H1 (cell line): ENCODE data around the gene ADSS1. TPM values are rescaled to one million over a fixed set of nuclear protein-coding genes. Genes with fewer than 3 reads are reported as not detected.

Experiments used
- NANOG ChIP-seq: IDR thresholded peaks from 2 replicates; pipeline ENCODE4 v1.6.1; 2011; ENCODE audit warnings: low read length, low read depth, mild to moderate bottlenecking, inconsistent platforms; ENCODE audit not compliant: insufficient read depth, poor library complexity, severe bottlenecking
- SP2 ChIP-seq: IDR thresholded peaks from 2 replicates; pipeline ENCODE4 v1.6.1; 2012; ENCODE audit warnings: mild to moderate bottlenecking, low read length, inconsistent platforms
- polyA plus RNA-seq, 7 experiments: library from polyadenylated mRNA; depleted of rRNA in 3 of 7; stranded (reverse) in 5 of 7; unstranded in 2 of 7; fragments of >200 nt in 5 of 7; fragments of 200-250 nt in 2 of 7; gene quantifications; 1 replicate in 5 of 7; 2 replicates in 1 of 7; 4 replicates in 1 of 7; pipeline versions ENCODE4 v1.2.1 to v1.2.3, GENCODE V29; 2011 to 2013; ENCODE audit warnings: missing spikeins in 2 of 7, mixed read lengths in 2 of 7
- total RNA-seq: library from RNA; stranded (reverse); fragmentation: NEBNext Ultra II Directional; extraction: Animal tissue kit (Norgen Biotek cat#: 25700); gene quantifications from 2 replicates; pipeline ENCODE4 v1.2.1, GENCODE V29; 2021

The ADSS1 gene
- total and polyA plus RNA-seq, 2 of the 8 experiments (the other 6 are each of a cell fraction or from before 2014, with no cell fraction given): 7.1 to 7.9 TPM

DNA sequence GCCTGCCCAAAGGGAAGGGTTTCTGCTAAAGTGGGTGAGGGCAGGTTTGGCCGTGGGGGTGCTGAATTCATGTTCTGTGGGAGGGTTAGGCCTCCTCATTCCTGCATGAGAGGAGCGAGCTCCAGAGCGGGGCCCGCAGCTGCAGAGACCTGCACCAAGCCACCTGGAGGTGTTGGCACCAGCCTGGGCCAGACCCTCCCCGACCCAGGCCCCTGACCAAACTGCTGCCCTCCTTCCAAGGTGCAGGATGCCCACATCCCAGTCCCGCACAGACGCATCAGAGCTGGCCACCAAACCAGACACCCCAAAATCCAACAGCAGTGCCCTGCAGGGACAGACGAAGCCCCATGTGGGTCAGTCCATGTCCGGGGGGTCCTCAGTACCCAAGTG, 10.6 kb downstream of the ADSS1 start (continued):
- TF ChIP-seq NANOG (no peak), SP2 (no peak)
